IPS-NIHi11 (cell line): ENCODE results near the gene AGR3.
"Not testable (repeated sequence)": the region's sequence is repeated elsewhere in the genome, so short reads cannot be mapped to it uniquely, and the experiment has no call there.

Source experiments
- DNase-seq: peaks from one replicate; pipeline ENCODE4 v3.0.0; 2012; ENCODE audit warnings: mixed read lengths, low spot score

The AGR3 gene

DNA sequence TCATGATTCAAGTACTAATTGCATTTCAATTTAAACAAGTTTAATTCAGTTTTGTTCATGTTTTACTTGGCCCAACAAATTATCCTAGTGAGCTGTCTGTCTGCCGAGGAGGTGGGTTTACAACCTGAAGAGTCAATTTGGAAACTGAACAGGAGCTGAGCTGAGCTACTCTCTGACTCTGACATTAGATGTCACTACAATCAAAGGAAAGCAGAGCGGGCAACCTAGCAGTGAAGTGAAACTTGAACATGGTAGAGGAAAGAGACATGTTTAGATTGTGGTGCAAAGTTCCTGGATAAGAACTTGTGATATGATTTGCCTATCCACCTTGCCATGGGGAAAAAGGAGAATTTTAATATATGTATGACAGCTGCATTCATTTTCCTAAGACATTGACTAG is 9.6 kb upstream of the AGR3 start:
- DNase-seq, result peak; percentile 29

- no peak for DNase-seq
Observed at GRCh38 chr7:16889851-16890415, 8.2 kb upstream of the AGR3 start.

- no peak for DNase-seq
Observed at GRCh38 chr7:16889305-16889704, 7.5 kb upstream of the AGR3 start.

DNA sequence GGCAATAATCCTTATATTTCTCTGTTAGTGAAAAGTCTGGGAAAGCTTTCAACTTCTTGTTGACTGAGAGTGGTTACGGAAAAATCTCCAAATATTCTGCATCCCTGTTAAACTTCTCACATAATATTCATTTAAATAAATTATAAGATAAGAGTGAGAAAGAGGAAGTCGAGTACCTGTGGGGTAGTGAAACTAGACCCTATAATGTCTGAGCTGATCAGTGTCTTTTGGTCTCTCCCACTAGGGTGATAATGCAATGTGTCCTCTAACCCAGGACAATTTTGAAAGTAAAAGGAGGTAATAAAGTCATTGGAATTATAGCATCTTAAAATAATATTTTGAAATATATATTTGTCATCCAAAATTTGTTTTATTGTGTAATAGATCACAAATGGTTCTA is 2.1 kb upstream of the AGR3 start:
- DNase-seq, result no peak

- DNase-seq, result no peak
Observed at GRCh38 chr7:16880554-16880953, 1.2 kb downstream of the AGR3 start.

DNA sequence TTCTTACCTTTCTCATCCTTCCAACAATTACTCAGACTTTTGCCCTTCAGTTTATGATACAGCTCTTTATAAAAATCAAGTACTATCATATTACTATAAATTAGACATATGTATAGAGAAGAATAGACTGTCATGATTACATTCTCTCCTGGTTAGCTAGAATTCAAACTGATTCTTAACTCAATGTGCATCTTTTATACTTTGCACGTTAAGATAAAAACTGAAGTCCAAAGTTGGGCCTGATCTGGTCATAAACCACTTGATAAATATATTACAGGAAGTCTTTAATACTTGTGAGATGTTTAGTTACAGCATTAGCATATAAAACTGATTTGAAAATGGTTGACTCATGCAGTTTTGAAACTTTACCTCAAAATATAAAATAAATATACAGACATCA is 2.6 kb downstream of the AGR3 start:
- DNase-seq, result no peak

DNA sequence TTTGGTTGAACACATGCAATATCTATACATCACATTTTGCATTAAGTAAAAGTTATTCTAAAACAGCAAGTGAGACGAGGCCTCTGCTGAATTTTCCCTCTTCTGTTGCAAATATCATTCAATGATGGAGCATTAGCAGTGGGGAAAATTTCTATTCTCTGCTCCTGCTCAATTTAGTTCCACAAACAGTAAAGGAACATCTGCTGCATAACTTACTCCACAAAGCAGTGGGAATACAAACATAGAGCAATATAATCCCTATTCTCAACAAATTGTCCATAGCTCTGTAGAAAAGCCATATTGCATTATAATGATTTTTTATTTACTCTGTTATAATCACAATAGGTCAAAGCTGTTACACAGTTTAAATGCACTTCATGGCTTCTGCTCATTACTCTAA is 5.9 kb downstream of the AGR3 start:
- DNase-seq, result no peak

GRCh38 chr7:16874066-16874465 is 7.7 kb downstream of the AGR3 start:
- DNase-seq, result no peak

DNA sequence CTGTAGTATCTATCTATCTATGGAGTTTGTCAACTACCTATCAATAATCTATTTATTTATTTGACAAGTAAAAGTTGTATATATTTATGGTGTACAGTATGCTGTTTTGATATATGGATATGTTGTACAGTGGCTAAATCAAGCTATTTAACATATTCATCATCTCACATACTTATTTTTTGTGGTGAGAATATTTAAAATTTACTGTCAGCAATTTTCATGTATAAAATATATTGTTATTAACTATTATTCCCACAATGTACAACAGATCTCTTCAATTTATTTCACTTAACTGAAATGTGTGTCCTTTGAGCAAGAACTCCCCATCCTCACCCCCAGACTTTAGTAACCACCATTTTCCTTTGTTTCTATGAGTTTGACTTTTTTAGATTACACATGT is 14.5 kb downstream of the AGR3 start:
- no peak for DNase-seq

DNA sequence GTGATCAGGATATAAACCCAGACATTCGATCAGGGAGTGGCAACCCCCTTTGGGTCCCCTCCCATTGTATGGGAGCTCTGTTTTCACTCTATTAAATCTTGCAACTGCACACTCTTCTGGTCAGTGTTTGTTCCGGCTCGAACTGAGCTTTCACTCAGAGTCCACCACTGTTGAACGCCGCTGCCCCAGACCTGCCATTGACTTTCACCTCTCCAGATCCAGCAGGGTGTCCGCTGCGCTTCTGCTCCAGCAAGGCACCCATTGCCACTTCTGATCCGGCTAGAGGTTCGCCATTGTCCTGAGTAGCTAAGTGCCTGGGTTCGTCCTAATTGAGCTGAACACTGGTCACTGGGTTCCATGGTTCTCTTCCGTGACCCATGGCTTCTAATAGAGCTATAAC is 28.6 kb downstream of the AGR3 start:
- not testable (repeated sequence) for DNase-seq

DNA sequence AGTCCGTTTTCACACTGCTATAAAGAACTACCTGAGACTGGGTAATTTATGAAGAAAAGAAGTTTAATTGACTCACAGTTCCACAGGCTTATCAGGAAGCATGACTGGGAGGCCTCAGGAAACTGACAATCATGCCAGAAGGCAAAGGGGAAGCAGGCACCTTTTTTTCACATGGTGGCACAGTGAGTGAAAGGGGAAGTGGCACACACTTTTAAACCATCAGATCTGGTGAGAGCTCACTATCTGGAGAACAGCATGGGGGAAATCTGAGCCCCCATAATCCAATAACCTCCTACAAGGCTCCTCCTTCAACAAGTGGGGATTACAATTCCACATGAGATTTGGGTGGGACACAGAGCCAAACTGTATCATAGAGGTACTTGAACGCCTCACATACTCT is 30.0 kb downstream of the AGR3 start:
- DNase-seq, result no peak

GRCh38 chr7:16850614-16851466 is 30.9 kb downstream of the AGR3 start:
- DNase-seq, result peak; percentile 8

- DNase-seq, result no peak
Observed at GRCh38 chr7:16849296-16850148, 32.3 kb downstream of the AGR3 start.

- DNase-seq, result peak; percentile 16
Observed at GRCh38 chr7:16847381-16847860, 34.4 kb downstream of the AGR3 start.

DNA sequence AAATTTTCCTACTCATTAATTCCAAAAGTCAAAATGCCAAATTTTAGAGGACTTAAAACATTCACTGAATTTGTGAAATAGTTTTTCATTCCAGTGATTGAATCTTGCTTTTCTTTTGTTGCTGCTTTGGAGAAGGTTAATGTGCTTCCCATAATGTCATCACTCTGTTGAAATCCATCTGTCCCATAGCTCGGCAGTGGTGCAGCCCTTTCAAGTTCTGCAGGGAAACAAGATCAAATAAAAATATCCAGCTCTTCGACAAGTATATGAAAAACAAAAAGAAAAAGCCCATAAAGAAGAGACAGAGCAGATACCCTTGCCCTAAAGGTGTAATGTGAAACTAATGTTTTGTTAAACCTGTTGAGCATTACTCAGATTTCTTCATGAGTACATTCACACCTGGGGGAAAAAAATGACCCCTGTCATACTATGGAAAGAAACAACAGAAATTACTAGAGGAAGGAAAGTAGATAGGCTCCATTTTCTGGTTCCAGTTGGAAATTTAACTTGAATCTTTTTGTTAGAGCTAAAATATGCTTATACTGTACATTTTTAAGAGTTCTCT is 35.1 kb downstream of the AGR3 start:
- no peak for DNase-seq

DNA sequence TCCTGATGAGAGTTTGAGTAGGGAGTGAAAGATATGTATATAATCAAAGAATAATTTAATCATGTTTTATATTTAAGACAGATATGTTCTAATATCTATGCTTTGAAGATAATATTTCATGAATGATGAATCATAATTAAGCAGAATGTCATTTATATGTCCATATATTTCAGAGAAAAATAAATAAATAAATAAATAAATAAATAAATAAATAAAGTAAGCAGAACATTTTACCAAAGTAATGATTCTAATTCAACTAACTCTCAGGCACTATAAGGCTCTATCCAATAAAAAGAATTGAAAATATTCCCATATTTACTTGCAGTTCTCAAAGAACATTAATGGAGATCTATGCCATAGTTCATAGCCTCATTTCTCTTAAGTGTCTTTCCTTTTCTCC is 36.0 kb downstream of the AGR3 start:
- DNase-seq, result no peak

DNA sequence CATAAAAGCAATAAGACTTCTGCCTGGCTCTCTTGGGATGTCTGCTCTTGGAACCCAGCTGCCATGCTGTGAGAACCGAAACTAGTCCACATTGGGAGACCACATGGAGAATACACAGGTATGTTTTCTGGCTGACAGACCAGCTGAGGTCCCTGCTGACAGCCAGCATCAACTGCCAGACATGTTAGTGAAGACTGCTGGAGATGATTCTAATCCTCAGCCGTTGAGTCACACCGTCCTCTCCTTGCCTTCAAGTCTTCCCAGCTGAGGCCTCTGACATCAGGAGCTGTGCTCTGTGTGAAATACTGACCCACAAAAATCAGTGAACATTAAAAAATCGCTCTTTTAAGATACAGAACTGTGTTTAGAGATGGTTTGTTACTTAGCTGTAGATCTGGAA is 40.1 kb downstream of the AGR3 start:
- no peak for DNase-seq

GRCh38 chr7:16840094-16840493 is 41.7 kb downstream of the AGR3 start:
- no peak for DNase-seq

DNA sequence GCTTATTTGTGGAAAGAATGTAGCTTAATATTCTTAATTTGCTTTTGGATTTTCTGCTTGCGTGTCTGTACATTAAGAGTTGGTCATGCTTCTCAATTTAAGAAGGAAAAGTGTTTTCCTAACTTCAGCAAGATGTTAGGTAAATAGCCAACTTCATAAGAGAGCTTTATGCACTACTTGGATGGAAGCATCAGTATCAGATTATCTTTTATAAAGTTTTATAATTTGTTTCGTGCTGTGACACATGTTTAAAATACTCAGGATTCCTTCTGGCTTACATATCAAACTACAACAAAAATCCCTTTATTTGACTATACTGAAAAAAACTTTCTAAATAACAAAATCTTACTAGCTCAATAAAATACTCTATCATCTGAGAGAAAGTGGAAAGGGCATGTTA is 42.1 kb downstream of the AGR3 start:
- no peak for DNase-seq

GRCh38 chr7:16838891-16839290 is 42.9 kb downstream of the AGR3 start:
- DNase-seq, result no peak

- DNase-seq, result no peak
Observed at GRCh38 chr7:16838386-16838785, 43.4 kb downstream of the AGR3 start.

- DNase-seq, result no peak
Observed at GRCh38 chr7:16836481-16836880, 45.3 kb downstream of the AGR3 start.
